GM21360 (cell line): ENCODE results near the gene SERTAD2.

Experiments used
- ATAC-seq: cut with Tn5 transposase; IDR thresholded peaks from one replicate; pipeline ENCODE4 v1.9.1; 2021; ENCODE audit warnings: mild to moderate bottlenecking, moderate library complexity; ENCODE audit not compliant: unreplicated experiment

The SERTAD2 gene

GRCh38 chr2:64675860-64676259, 22.1 kb upstream of the SERTAD2 start:
- no peak for ATAC-seq

DNA sequence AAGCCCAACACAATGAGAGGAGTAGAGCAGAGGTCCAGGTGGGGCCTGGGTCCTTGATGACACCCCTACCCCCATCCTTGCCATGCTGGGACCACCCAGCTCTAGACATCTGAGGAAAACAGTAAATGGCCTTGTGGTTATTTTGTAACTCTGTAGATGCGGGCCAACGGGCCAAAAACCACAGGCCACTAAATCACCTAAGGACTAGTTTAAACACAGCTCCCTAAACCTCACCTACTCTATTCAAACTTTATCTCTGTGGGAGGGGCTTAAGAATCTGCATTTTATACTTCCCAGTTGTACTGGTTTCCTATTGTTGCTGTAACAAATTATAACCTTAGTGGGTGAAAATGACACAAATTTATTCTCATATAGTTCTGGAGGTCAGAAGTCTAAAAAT, 19.0 kb upstream of the SERTAD2 start:
- ATAC-seq, result no peak

GRCh38 chr2:64670047-64670446, 16.3 kb upstream of the SERTAD2 start:
- ATAC-seq, result no peak

GRCh38 chr2:64669288-64669687, 15.6 kb upstream of the SERTAD2 start:
- ATAC-seq, result no peak

DNA sequence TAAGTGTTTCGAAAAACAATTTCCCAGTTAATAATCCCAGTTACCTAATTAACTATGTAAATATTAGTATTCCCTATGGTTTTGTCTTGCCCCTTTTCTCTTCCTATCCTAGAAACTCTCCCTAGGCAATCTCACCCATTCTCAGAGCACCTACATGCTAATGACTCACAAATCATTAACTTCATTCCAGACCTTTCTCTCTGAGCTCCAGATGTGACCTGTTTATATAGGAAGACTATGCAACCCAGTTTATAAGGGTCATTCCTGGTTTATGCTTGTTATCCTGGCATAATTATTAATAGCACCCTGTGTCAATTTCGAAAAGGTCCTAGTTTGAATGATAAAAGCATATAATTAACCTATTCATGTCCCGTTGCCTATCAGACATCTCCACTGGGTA, 14.8 kb upstream of the SERTAD2 start:
- no peak for ATAC-seq

DNA sequence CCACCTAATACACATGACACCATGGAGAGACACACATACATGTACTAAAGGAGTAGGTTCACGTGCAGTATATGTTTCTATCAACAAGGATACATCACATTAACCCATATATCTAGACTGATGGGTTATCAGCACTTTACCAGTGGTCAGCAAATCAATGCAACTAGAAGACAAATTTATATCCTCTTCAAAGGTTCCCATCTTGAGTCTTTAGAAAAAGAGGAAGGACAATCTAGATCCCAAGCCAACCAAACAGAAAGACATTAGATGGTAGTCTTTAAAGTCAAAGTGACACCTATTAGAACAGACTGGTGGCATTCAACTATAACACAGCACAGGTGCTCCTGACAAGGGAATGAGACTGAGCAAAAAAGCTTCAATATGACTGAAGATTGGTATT, 13.8 kb upstream of the SERTAD2 start:
- no peak for ATAC-seq

DNA sequence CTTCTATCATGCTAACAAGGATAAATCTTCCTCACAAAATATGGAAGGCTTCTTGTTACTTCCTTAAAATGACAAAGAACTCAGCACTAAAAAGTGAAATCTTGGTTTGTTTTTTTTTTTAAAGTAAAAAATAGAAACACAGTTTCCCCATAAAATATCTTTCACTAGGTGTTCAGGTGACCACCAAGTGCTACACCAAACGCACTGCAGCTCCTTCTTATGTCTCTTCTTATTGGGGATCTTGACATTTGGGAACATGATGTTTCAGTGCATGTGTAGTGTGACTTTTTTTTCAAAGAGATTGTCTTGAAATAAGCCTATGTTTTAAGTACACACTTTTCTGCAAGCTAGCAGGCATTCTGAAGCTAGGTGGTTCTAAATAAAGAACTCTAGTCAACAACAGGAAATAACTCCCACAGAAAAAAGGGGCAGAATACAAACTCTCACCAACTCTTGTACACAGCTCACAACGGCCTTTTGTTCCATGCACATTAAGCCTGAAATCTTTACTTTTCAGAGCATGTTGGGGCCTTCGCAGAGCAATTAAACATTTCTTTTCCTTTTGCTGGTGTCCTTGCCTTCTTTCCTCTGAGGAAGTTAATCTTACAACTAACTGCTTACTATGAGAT, 13.2 kb upstream of the SERTAD2 start:
- ATAC-seq, result peak; percentile 79

DNA sequence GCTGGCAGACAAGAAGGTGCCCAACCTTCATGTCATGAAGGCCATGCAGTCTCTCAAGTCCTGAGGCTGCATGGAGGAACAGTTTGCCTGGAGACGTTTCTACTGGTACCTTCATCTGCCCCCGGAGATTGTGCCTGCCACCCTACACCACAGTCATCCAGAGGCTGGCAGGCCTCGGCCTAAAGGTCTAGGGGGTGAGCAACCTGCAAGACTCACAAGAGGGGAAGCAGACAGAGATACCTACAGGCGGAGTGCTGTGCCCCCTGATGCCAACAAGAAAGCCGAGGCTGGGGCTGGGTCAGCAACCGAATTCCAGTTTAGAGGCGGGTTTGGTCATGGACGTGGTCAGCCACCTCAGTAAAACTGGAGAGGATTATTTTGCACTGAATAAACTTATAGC, 12.0 kb upstream of the SERTAD2 start:
- no peak for ATAC-seq

DNA sequence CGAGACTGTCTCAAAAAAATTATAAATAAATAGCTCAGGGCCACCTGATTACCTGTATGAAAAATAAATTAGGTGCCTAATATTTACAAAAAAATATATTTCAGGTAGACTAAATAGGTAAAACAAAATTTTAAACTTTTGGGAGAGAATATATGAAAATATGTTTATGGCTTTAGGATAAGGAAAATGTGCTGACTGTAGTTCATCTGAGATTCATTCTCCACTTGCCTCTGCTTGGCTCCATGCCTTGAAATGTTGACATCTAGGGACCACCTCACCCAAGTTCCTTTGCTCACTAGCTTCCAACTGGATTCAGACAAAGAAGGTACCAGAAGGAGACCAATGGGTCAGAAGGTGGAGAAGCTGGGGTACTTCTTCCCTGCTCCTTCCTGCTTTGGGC, 9.7 kb upstream of the SERTAD2 start:
- ATAC-seq, result no peak

GRCh38 chr2:64661741-64662169, 8.0 kb upstream of the SERTAD2 start:
- ATAC-seq, result no peak

- ATAC-seq, result no peak
These were observed 5.5 kb upstream of the SERTAD2 start for GRCh38 chr2:64659252-64659651.

GRCh38 chr2:64658269-64658668, 4.6 kb upstream of the SERTAD2 start:
- ATAC-seq, result no peak

DNA sequence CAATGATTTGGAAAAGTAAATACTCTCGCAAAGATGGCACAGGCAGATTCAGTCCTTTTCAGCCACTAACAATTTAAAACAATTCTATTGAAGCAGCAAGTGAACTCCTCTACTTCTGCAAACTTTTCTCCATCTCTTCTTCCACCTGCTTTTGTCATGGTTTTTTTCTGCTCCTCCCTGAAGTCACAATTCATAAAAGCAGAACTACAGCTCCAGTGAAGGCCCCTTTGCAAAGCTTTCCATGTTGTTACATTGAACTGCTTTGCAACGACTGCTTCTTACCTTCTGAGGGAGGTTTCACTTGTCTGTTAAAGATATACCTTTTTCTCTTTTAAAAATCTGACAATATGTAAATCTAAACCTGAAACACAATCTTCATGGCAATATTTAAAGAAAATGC, 3.7 kb upstream of the SERTAD2 start:
- no peak for ATAC-seq

DNA sequence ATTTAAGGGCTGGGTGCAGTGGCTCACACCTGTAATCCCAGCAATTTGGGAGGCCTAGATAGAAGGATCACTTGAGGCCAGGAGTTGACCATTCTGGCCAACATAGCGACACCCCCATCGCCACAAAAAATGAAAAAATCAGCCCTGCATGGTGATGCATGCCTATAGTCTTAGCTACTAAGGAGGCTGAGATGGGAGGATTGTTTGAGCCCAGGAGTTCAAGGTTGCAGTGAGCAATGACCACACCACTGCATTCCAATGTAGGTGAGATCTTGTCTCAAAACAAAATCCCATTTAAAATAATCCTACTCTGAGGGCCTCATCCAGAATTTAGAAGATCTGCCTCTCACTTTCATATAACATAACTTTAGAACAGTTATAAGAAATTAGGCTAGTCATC, 2.7 kb upstream of the SERTAD2 start:
- ATAC-seq, result no peak

- ATAC-seq, result no peak
These were observed 2.2 kb upstream of the SERTAD2 start for GRCh38 chr2:64655873-64656272.

DNA sequence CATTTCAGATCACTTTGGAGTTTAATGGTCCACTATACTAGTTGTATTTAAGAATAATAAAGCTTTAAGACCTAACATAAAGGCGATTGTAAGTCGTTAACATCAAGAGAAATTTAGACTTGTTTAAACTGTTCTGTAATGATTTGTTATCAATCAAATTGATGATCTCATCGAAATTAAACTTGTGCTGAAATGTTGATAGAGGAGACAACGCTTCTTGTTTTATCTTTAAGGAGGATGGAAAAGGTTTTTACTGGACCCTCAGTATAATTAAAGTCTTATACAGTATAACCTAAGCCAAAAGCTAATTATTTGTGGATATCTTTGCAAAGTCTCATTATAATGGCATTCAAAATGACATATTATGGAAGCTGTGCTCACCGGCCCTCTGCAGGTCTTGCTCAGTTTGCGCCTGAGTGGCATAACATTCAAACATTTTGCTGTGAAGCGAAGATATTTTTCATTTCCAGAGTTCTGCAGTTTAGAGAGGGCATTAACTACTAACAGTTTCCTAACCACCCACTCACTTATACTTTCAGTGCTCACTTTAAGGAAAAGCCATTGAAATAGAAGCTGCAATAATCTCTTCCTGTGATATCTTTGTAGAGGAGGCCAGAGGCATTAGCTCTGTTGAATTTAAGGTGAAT, 1.4 kb upstream of the SERTAD2 start:
- ATAC-seq, result no peak

GRCh38 chr2:64654063-64654811, 524 bp upstream of the SERTAD2 start:
- ATAC-seq, result peak; percentile 24

DNA sequence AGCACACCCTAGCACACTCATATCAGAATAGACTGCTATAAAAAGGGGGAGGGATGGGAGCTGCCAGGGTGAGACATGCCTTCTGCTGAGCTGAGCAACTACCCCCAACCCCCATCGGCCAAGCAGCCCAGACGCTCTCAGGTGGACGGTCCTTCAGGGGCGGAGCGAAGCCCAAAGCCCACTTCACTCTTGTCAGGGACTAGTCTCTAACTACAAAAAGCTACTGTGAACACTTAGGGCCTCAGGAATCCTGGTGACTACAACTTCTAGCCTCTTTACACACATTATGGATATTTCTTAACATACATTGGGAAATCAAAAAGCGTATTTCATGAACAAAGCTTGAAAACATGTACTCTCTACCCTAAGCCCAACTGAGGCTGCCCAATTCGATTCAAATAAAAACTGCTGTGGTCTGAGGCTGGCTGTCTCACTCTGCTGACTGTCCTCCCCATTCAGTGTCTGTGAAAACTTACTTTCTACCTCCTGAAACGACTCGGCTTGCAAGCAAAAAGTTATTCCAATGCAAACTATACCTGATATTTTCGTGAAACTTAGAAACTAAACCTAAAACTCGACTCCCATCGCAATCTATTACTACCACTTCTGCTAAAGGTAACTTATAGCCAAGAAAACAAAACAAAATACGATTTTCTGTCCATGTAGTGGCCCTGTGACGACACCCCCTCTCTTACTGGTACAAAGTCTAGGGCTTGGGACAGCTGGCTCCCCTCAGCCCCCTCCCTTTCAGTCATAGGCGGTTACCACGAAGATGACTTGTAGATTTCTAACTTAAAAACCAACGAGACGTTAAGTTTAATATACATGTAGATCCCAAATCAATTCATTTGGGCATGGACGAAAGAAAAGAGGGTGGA, 1.2 kb downstream of the SERTAD2 start:
- ATAC-seq, result no peak

DNA sequence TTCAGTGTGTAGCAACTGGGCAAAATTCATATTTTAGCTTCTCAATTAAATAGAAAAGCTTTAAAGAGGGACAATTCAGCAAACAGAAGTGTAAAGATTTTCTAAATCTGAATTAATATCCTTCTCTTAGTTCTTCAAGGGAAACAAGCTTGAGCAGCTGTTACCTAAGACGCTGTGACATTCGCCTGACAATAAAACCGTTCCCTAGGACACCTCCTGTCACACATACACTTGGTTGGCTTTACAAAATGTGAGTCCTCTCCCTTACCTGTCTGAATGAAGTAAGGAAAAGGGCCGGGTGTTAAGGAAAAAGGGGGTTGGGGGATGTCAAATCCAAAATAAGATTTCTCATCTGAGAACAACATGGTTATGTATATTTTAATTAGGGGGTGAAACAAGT, 2.1 kb downstream of the SERTAD2 start:
- ATAC-seq, result no peak

DNA sequence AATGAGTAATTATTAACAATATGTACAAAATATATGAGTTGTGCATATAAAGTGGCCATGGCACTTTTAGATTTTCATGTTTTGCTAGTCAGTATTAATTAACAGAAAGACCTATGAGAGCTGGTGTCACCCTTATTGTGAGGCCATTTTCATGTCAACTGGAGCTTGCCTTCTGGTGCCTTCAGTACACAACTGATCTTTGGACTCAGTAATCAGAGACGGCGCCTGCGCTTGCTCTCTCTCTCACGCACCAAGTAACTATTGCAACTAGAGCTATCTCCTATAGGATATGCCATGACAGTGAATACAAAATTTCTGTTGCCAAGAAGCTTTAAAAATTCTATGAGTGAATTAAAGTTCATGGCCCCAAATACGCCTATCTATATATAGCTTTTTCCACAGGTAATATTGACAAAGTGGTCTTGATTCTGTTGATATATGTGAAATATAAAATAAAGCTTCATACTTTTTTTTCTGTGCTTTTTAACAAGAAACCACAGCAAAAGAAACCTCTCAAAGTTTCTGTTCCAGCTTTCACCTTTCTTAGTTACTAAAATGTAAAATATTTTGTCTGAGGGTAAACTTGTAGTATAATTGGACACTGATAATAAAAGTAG, 2.9 kb downstream of the SERTAD2 start:
- ATAC-seq, result no peak

DNA sequence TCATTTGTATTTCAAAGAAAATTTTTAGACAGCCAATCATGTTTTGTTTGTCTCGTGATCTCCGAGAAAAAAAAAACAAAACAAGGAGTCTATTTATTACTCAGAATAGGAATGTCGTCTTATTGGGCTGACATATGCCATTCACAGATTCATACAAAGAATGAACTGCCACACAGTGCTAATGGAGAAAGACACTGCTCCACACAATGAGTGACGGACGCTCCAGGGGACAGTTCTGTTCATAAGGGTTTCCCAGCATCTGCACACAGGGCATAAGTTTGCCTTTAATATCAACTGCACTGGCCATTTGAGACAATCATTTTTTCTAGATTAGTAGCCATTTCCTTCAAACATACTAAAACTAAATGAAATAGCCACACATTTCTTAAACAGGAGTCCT, 3.4 kb downstream of the SERTAD2 start:
- ATAC-seq, result no peak
